ENCODE data around the gene VPS37D.

DNA sequence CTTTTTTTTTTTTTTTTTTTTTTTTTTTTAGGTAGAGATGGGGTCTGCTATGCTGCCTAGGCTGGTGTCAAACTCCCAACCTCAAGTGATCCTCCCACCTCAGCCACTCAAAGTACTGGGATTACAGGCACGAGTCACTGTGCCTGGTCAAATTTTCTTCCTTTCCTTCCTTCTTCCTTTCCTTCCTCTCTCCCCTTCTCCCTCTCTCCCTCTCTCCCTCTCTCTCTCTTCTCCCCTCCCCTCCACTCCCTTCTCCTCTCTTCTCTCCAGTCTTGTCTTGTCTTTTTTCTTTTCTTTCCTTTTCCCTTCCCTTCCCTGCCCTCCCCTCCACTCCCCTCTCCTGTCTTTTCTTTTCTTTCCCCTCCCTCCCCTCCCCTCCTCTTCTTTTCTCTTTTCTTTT is 36.1 kb upstream of the VPS37D start:
- TF ChIP-seq CTCF (IDR thresholded peaks at IDR 0.05) (no peak), POLR2A (IDR thresholded peaks at IDR 0.05) (no peak)
